Measurements from ENCODE around the gene RFLNA.

Gene RFLNA

DNA sequence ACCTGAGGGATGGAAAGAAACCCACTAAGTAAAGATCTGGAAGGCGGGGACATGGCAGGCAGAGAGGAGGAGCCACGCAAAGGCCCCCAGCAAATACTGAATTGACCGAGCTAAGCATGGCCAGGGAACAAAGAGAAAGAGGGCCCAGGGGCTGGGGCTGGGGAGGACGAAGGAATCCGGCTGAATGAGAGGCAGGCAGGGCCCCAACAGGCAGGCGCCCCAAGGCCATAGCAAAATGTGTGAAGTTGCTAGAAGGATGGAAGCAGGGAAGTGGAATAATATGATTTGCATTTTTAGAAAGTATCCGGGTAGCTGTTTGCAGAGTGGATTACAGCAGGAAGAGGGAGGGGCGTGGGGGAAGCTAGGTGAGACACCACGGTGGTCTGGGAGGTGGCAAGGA is 49.1 kb downstream of the RFLNA start:
- DNase-seq (ENCODE audit: low spot score) = no peak
- ChIA-PET CTCF (interaction anchor here (1.2 kb wide), 1 partner anchor 12 kb away, joined by 3 read pairs; no protein-coding TSS in a partner anchor), POLR2A (ENCODE audit: low non-redundant PET) (no interaction called here)
- TF ChIP-seq, protein P1, sequence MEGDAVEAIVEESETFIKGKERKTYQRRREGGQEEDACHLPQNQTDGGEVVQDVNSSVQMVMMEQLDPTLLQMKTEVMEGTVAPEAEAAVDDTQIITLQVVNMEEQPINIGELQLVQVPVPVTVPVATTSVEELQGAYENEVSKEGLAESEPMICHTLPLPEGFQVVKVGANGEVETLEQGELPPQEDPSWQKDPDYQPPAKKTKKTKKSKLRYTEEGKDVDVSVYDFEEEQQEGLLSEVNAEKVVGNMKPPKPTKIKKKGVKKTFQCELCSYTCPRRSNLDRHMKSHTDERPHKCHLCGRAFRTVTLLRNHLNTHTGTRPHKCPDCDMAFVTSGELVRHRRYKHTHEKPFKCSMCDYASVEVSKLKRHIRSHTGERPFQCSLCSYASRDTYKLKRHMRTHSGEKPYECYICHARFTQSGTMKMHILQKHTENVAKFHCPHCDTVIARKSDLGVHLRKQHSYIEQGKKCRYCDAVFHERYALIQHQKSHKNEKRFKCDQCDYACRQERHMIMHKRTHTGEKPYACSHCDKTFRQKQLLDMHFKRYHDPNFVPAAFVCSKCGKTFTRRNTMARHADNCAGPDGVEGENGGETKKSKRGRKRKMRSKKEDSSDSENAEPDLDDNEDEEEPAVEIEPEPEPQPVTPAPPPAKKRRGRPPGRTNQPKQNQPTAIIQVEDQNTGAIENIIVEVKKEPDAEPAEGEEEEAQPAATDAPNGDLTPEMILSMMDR (conservative IDR thresholded peaks at IDR 0.05; ENCODE audit: low read depth) = no peak
- H3K27ac ChIP-seq = peak overlapping the region; percentile 20

GRCh38 chr12:124344526-124344925 is 49.6 kb downstream of the RFLNA start:
- peak overlapping the region; percentile 20 for H3K27ac ChIP-seq
- ChIA-PET POLR2A (ENCODE audit: low non-redundant PET) (no interaction called here), CTCF (interaction anchor here (1.2 kb wide), 1 partner anchor 12 kb away, joined by 3 read pairs; no protein-coding TSS in a partner anchor)
- no peak for DNase-seq (ENCODE audit: low spot score)
- TF ChIP-seq, protein P1 (conservative IDR thresholded peaks at IDR 0.05; ENCODE audit: low read depth) = no peak

DNA sequence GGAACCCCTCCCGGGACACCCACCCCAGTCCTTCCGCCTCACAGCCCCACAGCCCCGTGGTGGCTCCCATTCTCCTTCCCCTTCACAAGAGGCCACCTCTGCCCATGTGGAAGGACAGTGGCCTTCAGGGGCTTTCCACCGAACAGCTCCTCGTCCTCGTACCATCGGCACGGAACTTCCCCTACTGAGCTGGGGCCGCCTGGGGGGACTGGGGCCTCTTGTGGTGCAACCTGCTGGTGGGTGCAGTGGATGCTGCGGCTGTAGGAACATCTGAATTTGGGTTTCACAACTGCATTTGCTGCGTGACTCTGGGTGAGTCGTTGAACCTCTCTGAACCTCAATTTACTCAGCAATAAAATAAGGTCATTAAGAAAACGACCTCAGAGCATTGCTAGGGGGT is 50.9 kb downstream of the RFLNA start:
- TF ChIP-seq, protein P1 (conservative IDR thresholded peaks at IDR 0.05; ENCODE audit: low read depth) = no peak
- DNase-seq (ENCODE audit: low spot score) = no peak
- ChIA-PET CTCF (interaction anchor here (0.7 kb wide), 3 partner anchors 9 to 426 kb away, joined by 3 read pairs; no protein-coding TSS in a partner anchor), POLR2A (ENCODE audit: low non-redundant PET) (no interaction called here)
- H3K27ac ChIP-seq = no peak overlapping the region

- no peak for DNase-seq (ENCODE audit: low spot score)
- ChIA-PET POLR2A (ENCODE audit: low non-redundant PET) (no interaction called here), CTCF (interaction anchor here (0.6 to 0.7 kb wide), 2 partner anchors 173 to 420 kb away, joined by 3 read pairs; no protein-coding TSS in a partner anchor)
Observed at GRCh38 chr12:124346425-124347168, 51.7 kb downstream of the RFLNA start.

DNA sequence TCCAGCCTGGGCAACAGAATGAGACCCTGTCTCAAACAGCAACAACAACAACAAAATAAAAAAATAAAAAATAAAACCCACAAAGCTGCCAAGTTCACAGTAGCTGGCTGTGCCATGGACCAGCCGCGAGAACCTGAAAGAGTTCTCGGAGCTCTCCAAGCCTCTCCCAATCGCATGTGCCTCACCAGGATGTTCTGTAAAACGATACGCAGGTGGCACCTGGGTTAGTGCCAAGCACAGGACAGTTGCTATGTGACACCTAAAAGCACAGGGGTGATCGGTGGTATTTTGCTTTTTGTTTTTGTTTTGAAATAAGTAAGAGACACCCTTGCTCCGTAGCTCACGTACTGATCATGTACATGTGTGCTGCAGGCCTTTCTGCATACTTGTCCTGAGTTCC is 52.4 kb downstream of the RFLNA start:
- ChIA-PET CTCF (no interaction called here), POLR2A (ENCODE audit: low non-redundant PET) (no interaction called here)
- TF ChIP-seq, protein P1 (conservative IDR thresholded peaks at IDR 0.05; ENCODE audit: low read depth) = no peak
- H3K27ac ChIP-seq = 0 out of 2 replicates have a peak overlapping the region, but pooled peaks have one; percentile 3
- DNase-seq (ENCODE audit: low spot score) = no peak

More at GRCh38 chr12:124346425-124347168, 51.7 kb downstream of the RFLNA start:
- H3K27ac ChIP-seq = 0 out of 2 replicates have a peak overlapping the region, but pooled peaks have one; percentile 3
- TF ChIP-seq, protein P1 (conservative IDR thresholded peaks at IDR 0.05; ENCODE audit: low read depth) = no peak

- no peak for DNase-seq (ENCODE audit: low spot score)
- POLR2A ChIA-PET (ENCODE audit: low non-redundant PET) = no interaction called here
- H3K27ac ChIP-seq = peak overlapping the region; percentile 22; the same call in 1 of the 2 replicates
Observed at GRCh38 chr12:124347805-124348658, 53.1 kb downstream of the RFLNA start.

More at GRCh38 chr12:124347805-124348658, 53.1 kb downstream of the RFLNA start:
- CTCF ChIA-PET = interaction anchor here (0.6 to 1.6 kb wide), 4 partner anchors 10 to 1034 kb away, joined by 3 to 5 read pairs (median 4); no protein-coding TSS in a partner anchor
- TF ChIP-seq, protein P1 (conservative IDR thresholded peaks at IDR 0.05; ENCODE audit: low read depth) = peak; percentile 46
